Spleen (tissue), 11 donors: ENCODE results near the gene KPNA1. TPM values are rescaled to one million over a fixed set of nuclear protein-coding genes. Genes with fewer than 3 reads are reported as not detected.

Experiments used
- DNase-seq: peaks from one replicate; pipeline ENCODE4 v3.0.0-alpha.2; 2020
- H3K27ac ChIP-seq, 8 donors: fragments of 200-600 bp; sonication (generic) in 7 of 8; 1 replicate in 4 of 8; 2 replicates in 4 of 8; pipeline versions ENCODE4 v1.5.0 to v1.8.0; 2016 to 2021; ENCODE audit warnings: inconsistent platforms in 4 of 8, mild to moderate bottlenecking in 4 of 8, moderate library complexity in 1 of 8
- H3K27me3 ChIP-seq, 7 donors: fragments of 200-600 bp; sonication (generic) in 6 of 7; replicated peaks in 1 of 7; 1 replicate in 4 of 7; 2 replicates in 3 of 7; pipeline versions ENCODE4 v1.5.0 to v1.8.0; 2016 to 2021; ENCODE audit warnings: inconsistent platforms in 3 of 7, mild to moderate bottlenecking in 1 of 7
- H3K36me3 ChIP-seq, 6 donors: fragments of 200-600 bp; sonication (generic) in 5 of 6; 1 replicate in 4 of 6; 2 replicates in 2 of 6; pipeline versions ENCODE4 v1.5.0 to v1.8.0; 2016 to 2021; ENCODE audit warnings: inconsistent platforms in 2 of 6
- H3K4me1 ChIP-seq, 6 donors: fragments of 200-600 bp; sonication (generic) in 5 of 6; 1 replicate in 3 of 6; 2 replicates in 3 of 6; pipeline versions ENCODE4 v1.5.0 to v1.8.0; 2016 to 2021; ENCODE audit warnings: inconsistent platforms in 3 of 6
- H3K4me3 ChIP-seq, 8 donors: fragments of 200-600 bp; sonication (generic) in 7 of 8; 1 replicate in 4 of 8; 2 replicates in 4 of 8; pipeline versions ENCODE4 v1.5.0 to v1.8.0; 2016 to 2021; ENCODE audit warnings: inconsistent platforms in 4 of 8, mild to moderate bottlenecking in 4 of 8, moderate library complexity in 2 of 8
- H3K9me3 ChIP-seq, 8 donors: fragments of 200-600 bp; sonication (generic) in 7 of 8; 1 replicate in 4 of 8; 2 replicates in 4 of 8; pipeline versions ENCODE4 v1.5.0 to v1.8.0; 2016 to 2021; ENCODE audit warnings: inconsistent platforms in 4 of 8
- POLR2A ChIP-seq, 3 donors: fragments of 450-650 bp; IDR thresholded peaks; one replicate each; pipeline ENCODE4 v1.5.1; 2017; ENCODE audit warnings: antibody characterized with exemption in 3 of 3, mild to moderate bottlenecking in 1 of 3
- POLR2AphosphoS5 ChIP-seq, 3 donors: sonication (generic); formaldehyde crosslinking; IDR thresholded peaks; one replicate each; pipeline ENCODE4 v1.5.1; 2017; ENCODE audit warnings: antibody characterized with exemption in 3 of 3
- WGBS, 5 donors: extraction: QIAGEN DNeasy Blood & Tissue Kit in 3 of 5; methylation state at CpG; one replicate each; pipeline versions ENCODE4 v1.1.5 to v1.1.7; 2013 to 2018; 5-methylcytosine and 5-hydroxymethylcytosine counted together
- intact Hi-C: fragments of 100-400 bp; cut with DNase I; formaldehyde crosslinking; loops from one replicate; pipeline ENCODE4 v1.15.0; 2023; ENCODE audit warnings: low total_unique reads
- polyA plus RNA-seq, 3 donors: library from polyadenylated mRNA; stranded (reverse); fragments of 200-250 nt; gene quantifications; one replicate each; pipeline ENCODE4 v1.2.1, GENCODE V29; 2013
- total RNA-seq, 7 donors: library from RNA; depleted of rRNA in 3 of 7; stranded (reverse); fragments of >200 nt in 3 of 7; fragmentation: NEBNext Ultra II Directional in 4 of 7; extraction: Animal tissue kit (Norgen Biotek cat#: 25700) in 4 of 7; gene quantifications; one replicate each; pipeline versions ENCODE4 v1.1.0 to v1.2.1, GENCODE V29; 2016 to 2021
- TF ChIP-seq, protein P1 (sequence below), 11 experiments: fragments of 200-600 bp in 7 of 11; fragments of 450-650 bp in 4 of 11; sonication (generic) in 4 of 11; IDR thresholded peaks in 8 of 11; conservative IDR thresholded peaks in 3 of 11; 1 replicate in 7 of 11; 2 replicates in 4 of 11; pipeline versions ENCODE4 v1.4.0 to v1.8.0; 2016 to 2021; ENCODE audit warnings: antibody characterized with exemption in 11 of 11, inconsistent platforms in 4 of 11, mild to moderate bottlenecking in 1 of 11
- donor health status: healthy with polysubstance abuse.
- donor health status: DM: no; HTN: no; CAD: no; lungs with moderate emphysema.
- donor health status: DM: no; HTN: no; CAD: no.
- donor health status: Bipolar disorder and iron deficiency.
- donor health status: healthy.
- donor health status: DM: no; HTN: no; CAD: no.
- donor health status: DM: yes; HTN: yes; CAD: no.

KPNA1 gene
- total and polyA plus RNA-seq, 10 donors = 8.5 to 74.4 (median 45.7) TPM

DNA sequence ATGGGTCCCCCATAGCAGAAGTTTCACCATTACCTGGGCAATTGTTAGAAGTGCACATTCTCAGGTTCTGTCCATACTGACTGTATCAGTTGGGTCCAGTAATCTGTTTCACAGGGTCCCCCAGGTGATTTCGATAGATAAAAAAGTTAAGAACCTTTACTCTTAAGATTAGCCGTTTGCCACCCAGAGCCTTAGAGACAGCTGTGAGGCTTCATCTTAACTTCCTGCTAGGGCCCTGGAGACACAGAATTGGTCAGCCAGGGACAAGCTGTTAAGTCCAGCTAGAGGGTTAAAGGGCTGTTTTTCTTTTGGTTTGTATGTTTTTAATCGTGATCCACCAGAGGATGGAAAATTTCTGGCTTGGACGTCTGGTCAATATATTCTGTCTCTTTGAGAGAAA is 124.1 kb downstream of the KPNA1 start:
- peaks cover 0 to 24% (median 6%) of the 10 kb centered on the region in 6 donors for H3K4me1 ChIP-seq
- H3K36me3 ChIP-seq = peaks cover 0 to 18% (median 0%) of the 10 kb centered on the region in 6 donors
- TF ChIP-seq, protein P1, sequence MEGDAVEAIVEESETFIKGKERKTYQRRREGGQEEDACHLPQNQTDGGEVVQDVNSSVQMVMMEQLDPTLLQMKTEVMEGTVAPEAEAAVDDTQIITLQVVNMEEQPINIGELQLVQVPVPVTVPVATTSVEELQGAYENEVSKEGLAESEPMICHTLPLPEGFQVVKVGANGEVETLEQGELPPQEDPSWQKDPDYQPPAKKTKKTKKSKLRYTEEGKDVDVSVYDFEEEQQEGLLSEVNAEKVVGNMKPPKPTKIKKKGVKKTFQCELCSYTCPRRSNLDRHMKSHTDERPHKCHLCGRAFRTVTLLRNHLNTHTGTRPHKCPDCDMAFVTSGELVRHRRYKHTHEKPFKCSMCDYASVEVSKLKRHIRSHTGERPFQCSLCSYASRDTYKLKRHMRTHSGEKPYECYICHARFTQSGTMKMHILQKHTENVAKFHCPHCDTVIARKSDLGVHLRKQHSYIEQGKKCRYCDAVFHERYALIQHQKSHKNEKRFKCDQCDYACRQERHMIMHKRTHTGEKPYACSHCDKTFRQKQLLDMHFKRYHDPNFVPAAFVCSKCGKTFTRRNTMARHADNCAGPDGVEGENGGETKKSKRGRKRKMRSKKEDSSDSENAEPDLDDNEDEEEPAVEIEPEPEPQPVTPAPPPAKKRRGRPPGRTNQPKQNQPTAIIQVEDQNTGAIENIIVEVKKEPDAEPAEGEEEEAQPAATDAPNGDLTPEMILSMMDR (IDR thresholded peaks at IDR 0.05 in 8 of 11, conservative IDR thresholded peaks at IDR 0.05 in 3 of 11) = no peak
- peak in 1 of 3 donors; percentile 30 for TF ChIP-seq POLR2AphosphoS5 (IDR thresholded peaks at IDR 0.05)
- H3K27ac ChIP-seq = peak overlapping the region in 6 of 8 donors; percentile 3 to 65 (median 40)
- 56 to 86% (median 75%) methylated on average over 4 of the region's 4 CpGs for WGBS, 5 donors
- intact Hi-C loops = no loop called here
- no peaks in the 10 kb centered on the region for H3K27me3 ChIP-seq
- no peaks in the 10 kb centered on the region for H3K9me3 ChIP-seq
- DNase-seq = no peak
- H3K4me3 ChIP-seq = no peak overlapping the region

DNA sequence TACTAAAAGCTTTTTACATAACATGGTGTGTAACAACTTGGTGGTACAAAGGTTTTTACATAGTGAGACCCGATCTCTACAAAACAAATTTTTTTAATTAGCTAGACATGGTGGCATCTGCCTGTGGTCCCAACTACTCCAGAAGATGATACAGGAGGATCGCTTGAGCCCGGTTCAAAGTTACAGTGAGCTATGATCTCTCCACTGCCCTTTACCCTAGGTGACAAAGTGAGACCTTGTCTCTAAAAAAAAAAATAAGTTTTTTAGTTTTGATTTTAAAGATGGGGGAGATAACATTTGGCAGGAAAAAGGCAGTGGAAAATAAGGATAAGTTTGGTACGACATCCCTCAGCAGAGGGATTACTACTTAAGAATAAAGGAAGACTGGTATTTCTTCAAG is 124.8 kb downstream of the KPNA1 start:
- no peaks in the 10 kb centered on the region for H3K9me3 ChIP-seq
- intact Hi-C loops = no loop called here
- H3K4me1 ChIP-seq = peaks cover 5 to 32% (median 14%) of the 10 kb centered on the region in 6 donors
- WGBS, 5 donors = 80 to 91% (median 90%) methylated on average over 4 of the region's 4 CpGs
- H3K36me3 ChIP-seq = peaks cover 0 to 18% (median 0%) of the 10 kb centered on the region in 6 donors
- H3K27me3 ChIP-seq = no peaks in the 10 kb centered on the region
- peak overlapping the region in 4 of 8 donors; percentile 31 to 65 (median 54) for H3K27ac ChIP-seq
- no peak for DNase-seq
- TF ChIP-seq POLR2AphosphoS5 (IDR thresholded peaks at IDR 0.05) (no peak), POLR2A (IDR thresholded peaks at IDR 0.05) (no peak)
- TF ChIP-seq, protein P1 (IDR thresholded peaks at IDR 0.05 in 8 of 11, conservative IDR thresholded peaks at IDR 0.05 in 3 of 11) = no peak
- no peak overlapping the region for H3K4me3 ChIP-seq

DNA sequence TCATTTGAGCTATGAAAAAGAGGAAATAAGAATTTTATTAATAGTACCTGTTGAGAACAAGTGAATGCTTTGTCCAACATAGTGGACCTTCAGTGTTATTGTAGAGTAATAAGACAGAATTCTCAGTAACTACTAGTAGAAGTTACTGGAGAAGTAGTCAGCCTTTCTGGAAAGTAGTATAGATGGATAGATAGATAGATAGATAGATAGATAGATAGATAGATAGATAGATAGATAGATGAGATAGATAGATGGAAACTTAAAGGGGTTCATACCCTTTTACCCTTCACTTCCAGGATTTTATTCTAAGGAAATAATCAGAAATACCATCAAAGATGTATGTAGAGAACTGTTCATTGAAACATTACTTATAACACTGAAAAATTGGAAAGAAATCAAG is 125.5 kb downstream of the KPNA1 start:
- H3K36me3 ChIP-seq = peaks cover 0 to 18% (median 0%) of the 10 kb centered on the region in 6 donors
- H3K4me1 ChIP-seq = peaks cover 10 to 39% (median 20%) of the 10 kb centered on the region in 6 donors
- intact Hi-C loops = no loop called here
- H3K9me3 ChIP-seq = no peaks in the 10 kb centered on the region
- no peak overlapping the region for H3K27ac ChIP-seq
- no peaks in the 10 kb centered on the region for H3K27me3 ChIP-seq
- no peak for DNase-seq
- H3K4me3 ChIP-seq = no peak overlapping the region
- TF ChIP-seq, protein P1 (IDR thresholded peaks at IDR 0.05 in 8 of 11, conservative IDR thresholded peaks at IDR 0.05 in 3 of 11) = no peak
- TF ChIP-seq POLR2A (IDR thresholded peaks at IDR 0.05) (no peak), POLR2AphosphoS5 (IDR thresholded peaks at IDR 0.05) (no peak)

DNA sequence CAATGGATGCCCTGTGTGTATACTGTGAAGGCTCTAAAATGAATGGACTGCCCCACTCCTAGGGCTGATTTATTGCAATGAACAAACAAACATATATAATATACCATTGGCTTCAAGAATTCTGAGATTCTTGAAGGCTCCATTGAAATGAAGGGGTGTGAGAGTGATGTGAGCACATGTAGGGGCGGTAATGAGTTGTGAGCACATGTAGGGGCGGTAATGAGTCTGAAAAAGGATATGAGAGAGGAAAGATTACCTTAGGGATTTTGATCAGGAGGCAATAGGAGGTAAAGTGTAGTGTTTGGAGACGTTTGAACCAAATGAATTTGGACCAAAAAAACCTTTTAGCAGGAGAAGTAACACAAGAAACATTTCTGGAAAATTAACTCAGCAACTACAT is 127.0 kb downstream of the KPNA1 start:
- H3K27me3 ChIP-seq = no peaks in the 10 kb centered on the region
- H3K36me3 ChIP-seq = peaks cover 0 to 9% (median 0%) of the 10 kb centered on the region in 6 donors
- no peaks in the 10 kb centered on the region for H3K9me3 ChIP-seq
- no peak for TF ChIP-seq POLR2AphosphoS5 (IDR thresholded peaks at IDR 0.05)
- no peak for TF ChIP-seq POLR2A (IDR thresholded peaks at IDR 0.05)
- TF ChIP-seq, protein P1 (IDR thresholded peaks at IDR 0.05 in 8 of 11, conservative IDR thresholded peaks at IDR 0.05 in 3 of 11) = no peak
- H3K4me1 ChIP-seq = peaks cover 10 to 38% (median 22%) of the 10 kb centered on the region in 6 donors
- intact Hi-C loops = no loop called here
- DNase-seq = no peak
- H3K27ac ChIP-seq = no peak overlapping the region
- H3K4me3 ChIP-seq = no peak overlapping the region
- WGBS, 5 donors = 78 to 91% (median 84%) methylated on average over 3 of the region's 3 CpGs
